Astrocyte (in vitro differentiated cells and primary cell): Measurements from ENCODE around the gene STX3. TPM values are rescaled to one million over a fixed set of nuclear protein-coding genes. Genes with fewer than 3 reads are reported as not detected.

Experiments used
- DNase-seq: peaks from one replicate; pipeline ENCODE4 v3.0.0-alpha.2; 2010; ENCODE audit warnings: low read depth
- FAIRE-seq: peaks from 2 replicates; lab custom pipeline; 2011; peaks lifted over from hg19 to GRCh38; lab: Jason Lieb, UNC
- H2AFZ ChIP-seq: 2 replicates; pipeline ENCODE4 v1.6.0; 2012; ENCODE audit warnings: low read depth, low read length, inconsistent platforms
- H3K27ac ChIP-seq: 2 replicates; pipeline ENCODE4 v1.5.1; 2011; ENCODE audit warnings: low read depth, low read length, inconsistent platforms
- H3K27me3 ChIP-seq: 2 replicates; pipeline ENCODE4 v1.6.0; 2011; ENCODE audit warnings: low read length, inconsistent platforms; ENCODE audit not compliant: insufficient read depth
- H3K36me3 ChIP-seq: 2 replicates; pipeline ENCODE4 v1.5.1; 2011; ENCODE audit warnings: low read length, inconsistent platforms; ENCODE audit not compliant: insufficient read depth
- H3K4me1 ChIP-seq: 2 replicates; pipeline ENCODE4 v1.5.1; 2011; ENCODE audit warnings: low read length, inconsistent platforms; ENCODE audit not compliant: insufficient read depth
- H3K4me2 ChIP-seq: 2 replicates; pipeline ENCODE4 v1.6.0; 2012; ENCODE audit warnings: low read length, inconsistent platforms
- H3K4me3 ChIP-seq: 2 replicates; pipeline ENCODE4 v1.5.1; 2011; ENCODE audit warnings: low read depth, mild to moderate bottlenecking, low read length, inconsistent platforms; ENCODE audit not compliant: insufficient read depth
- H3K79me2 ChIP-seq: 2 replicates; pipeline ENCODE4 v1.6.0; 2012; ENCODE audit warnings: mild to moderate bottlenecking, low read length, inconsistent platforms; ENCODE audit not compliant: insufficient read depth
- H3K9ac ChIP-seq: 2 replicates; pipeline ENCODE4 v1.6.0; 2012; ENCODE audit warnings: mild to moderate bottlenecking, low read length, inconsistent platforms
- H3K9me3 ChIP-seq: 2 replicates; pipeline ENCODE4 v1.5.1; 2012; ENCODE audit warnings: low read depth, mild to moderate bottlenecking, low read length, inconsistent platforms; ENCODE audit not compliant: insufficient read depth
- H4K20me1 ChIP-seq: 2 replicates; pipeline ENCODE4 v1.6.0; 2012; ENCODE audit warnings: low read length, inconsistent platforms; ENCODE audit not compliant: insufficient read depth
- H3K27ac Mint-ChIP-seq: one replicate; pipeline ENCODE4 v1.8.0; 2021; ENCODE audit warnings: mild to moderate bottlenecking, mixed read lengths; ENCODE audit not compliant: unreplicated experiment
- H3K27me3 Mint-ChIP-seq: one replicate; pipeline ENCODE4 v1.8.0; 2021; ENCODE audit warnings: low read depth, mixed read lengths; ENCODE audit not compliant: unreplicated experiment
- H3K36me3 Mint-ChIP-seq: one replicate; pipeline ENCODE4 v1.8.0; 2021; ENCODE audit warnings: low read depth, mixed read lengths; ENCODE audit not compliant: unreplicated experiment
- H3K4me1 Mint-ChIP-seq: one replicate; pipeline ENCODE4 v1.8.0; 2021; ENCODE audit warnings: low read depth, mixed read lengths; ENCODE audit not compliant: unreplicated experiment
- H3K4me3 Mint-ChIP-seq: one replicate; pipeline ENCODE4 v1.8.0; 2021; ENCODE audit warnings: mild to moderate bottlenecking, moderate library complexity, mixed read lengths; ENCODE audit not compliant: unreplicated experiment
- H3K9me3 Mint-ChIP-seq: one replicate; pipeline ENCODE4 v1.8.0; 2021; ENCODE audit warnings: mild to moderate bottlenecking, mixed read lengths; ENCODE audit not compliant: unreplicated experiment
- EZH2 ChIP-seq: IDR thresholded peaks from 2 replicates; pipeline ENCODE4 v1.6.1; 2012; ENCODE audit warnings: mild to moderate bottlenecking, low read length, inconsistent platforms; ENCODE audit not compliant: insufficient read depth
- total RNA-seq: library from RNA; stranded (reverse); gene quantifications from 2 replicates; pipeline ENCODE4 v1.2.1, GENCODE V29; 2021
- TF ChIP-seq, protein P1 (sequence below): IDR thresholded peaks from 2 replicates; pipeline ENCODE4 v1.5.1; 2011; ENCODE audit warnings: low read depth, mild to moderate bottlenecking, inconsistent platforms, low read length, moderate library complexity; ENCODE audit not compliant: insufficient read depth

STX3 gene
- total RNA-seq, 1 donor from 2014 or later = 61.2 TPM

- H3K4me2 ChIP-seq = no peak within 1 kb of the TSS
- no peak within 1 kb of the TSS for H3K27ac Mint-ChIP-seq
- H4K20me1 ChIP-seq = no peaks in the 10 kb centered on the region
- H3K4me3 Mint-ChIP-seq = no peak within 1 kb of the TSS
- no peaks in the 10 kb centered on the region for H3K9me3 Mint-ChIP-seq
- DNase-seq (no peak), FAIRE-seq (no peak)
- TF ChIP-seq EZH2 = no peak
- TF ChIP-seq, protein P1, sequence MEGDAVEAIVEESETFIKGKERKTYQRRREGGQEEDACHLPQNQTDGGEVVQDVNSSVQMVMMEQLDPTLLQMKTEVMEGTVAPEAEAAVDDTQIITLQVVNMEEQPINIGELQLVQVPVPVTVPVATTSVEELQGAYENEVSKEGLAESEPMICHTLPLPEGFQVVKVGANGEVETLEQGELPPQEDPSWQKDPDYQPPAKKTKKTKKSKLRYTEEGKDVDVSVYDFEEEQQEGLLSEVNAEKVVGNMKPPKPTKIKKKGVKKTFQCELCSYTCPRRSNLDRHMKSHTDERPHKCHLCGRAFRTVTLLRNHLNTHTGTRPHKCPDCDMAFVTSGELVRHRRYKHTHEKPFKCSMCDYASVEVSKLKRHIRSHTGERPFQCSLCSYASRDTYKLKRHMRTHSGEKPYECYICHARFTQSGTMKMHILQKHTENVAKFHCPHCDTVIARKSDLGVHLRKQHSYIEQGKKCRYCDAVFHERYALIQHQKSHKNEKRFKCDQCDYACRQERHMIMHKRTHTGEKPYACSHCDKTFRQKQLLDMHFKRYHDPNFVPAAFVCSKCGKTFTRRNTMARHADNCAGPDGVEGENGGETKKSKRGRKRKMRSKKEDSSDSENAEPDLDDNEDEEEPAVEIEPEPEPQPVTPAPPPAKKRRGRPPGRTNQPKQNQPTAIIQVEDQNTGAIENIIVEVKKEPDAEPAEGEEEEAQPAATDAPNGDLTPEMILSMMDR = no peak
- H2AFZ ChIP-seq = no peak within 1 kb of the TSS
- no peaks in the 10 kb centered on the region for H3K4me1 ChIP-seq
- no peak within 1 kb of the TSS for H3K9ac ChIP-seq
- H3K36me3 ChIP-seq = no peaks in the 10 kb centered on the region
- peaks cover 12% of the 10 kb centered on the region for H3K4me1 Mint-ChIP-seq
- peaks cover 6% of the 10 kb centered on the region for H3K27me3 Mint-ChIP-seq
- no peak within 1 kb of the TSS for H3K4me3 ChIP-seq
- H3K79me2 ChIP-seq = no peaks in the 10 kb centered on the region
- no peaks in the 10 kb centered on the region for H3K9me3 ChIP-seq
- H3K27me3 ChIP-seq = peaks cover 5% of the 10 kb centered on the region
- H3K27ac ChIP-seq = no peak within 1 kb of the TSS
- H3K36me3 Mint-ChIP-seq = no peaks in the 10 kb centered on the region
Observed at GRCh38 chr11:59713745-59714144, 41.4 kb upstream of the STX3 start, which contains the start of gene OR10V1. Gene OR10V1 (minus strand): TSS chr11:59713845. CDS start chr11:59713845, 0 bp downstream.

DNA sequence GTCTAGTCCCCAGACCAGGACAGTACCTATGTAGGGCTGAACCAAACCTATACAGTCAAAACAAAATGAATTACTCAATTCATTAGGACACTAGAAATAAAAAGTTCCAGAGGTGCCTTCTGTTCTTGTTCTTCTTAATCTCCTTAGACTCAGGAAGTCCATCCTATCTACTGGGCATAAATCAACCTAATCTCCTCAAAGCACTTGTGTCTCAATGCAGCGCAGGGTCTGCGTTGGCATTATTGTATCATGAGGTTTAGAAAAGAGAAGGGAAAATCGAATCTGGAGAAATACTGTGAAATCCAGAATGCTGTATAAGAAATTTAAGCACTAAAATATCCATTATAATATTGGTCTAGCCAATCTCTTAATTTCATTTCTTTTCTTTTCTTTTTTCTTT is 39.1 kb upstream of the STX3 start:
- FAIRE-seq = no peak
- Histone ChIP-seq H3K27ac (no peak overlapping the region), H3K4me2 (no peak overlapping the region), H3K9me3 (no peaks in the 10 kb centered on the region), H3K4me1 (no peaks in the 10 kb centered on the region), H2AFZ (no peak overlapping the region), H3K36me3 (no peaks in the 10 kb centered on the region), H3K79me2 (no peaks in the 10 kb centered on the region), H3K4me3 (no peak overlapping the region), H4K20me1 (no peaks in the 10 kb centered on the region), H3K27me3 (peaks cover 5% of the 10 kb centered on the region), H3K9ac (no peak overlapping the region)
- Mint-ChIP-seq H3K9me3 (no peaks in the 10 kb centered on the region), H3K27me3 (peaks cover 6% of the 10 kb centered on the region), H3K27ac (no peak overlapping the region), H3K36me3 (no peaks in the 10 kb centered on the region), H3K4me1 (no peaks in the 10 kb centered on the region), H3K4me3 (no peak overlapping the region)
- TF ChIP-seq, protein P1 = no peak
- no peak for TF ChIP-seq EZH2
- DNase-seq = no peak

DNA sequence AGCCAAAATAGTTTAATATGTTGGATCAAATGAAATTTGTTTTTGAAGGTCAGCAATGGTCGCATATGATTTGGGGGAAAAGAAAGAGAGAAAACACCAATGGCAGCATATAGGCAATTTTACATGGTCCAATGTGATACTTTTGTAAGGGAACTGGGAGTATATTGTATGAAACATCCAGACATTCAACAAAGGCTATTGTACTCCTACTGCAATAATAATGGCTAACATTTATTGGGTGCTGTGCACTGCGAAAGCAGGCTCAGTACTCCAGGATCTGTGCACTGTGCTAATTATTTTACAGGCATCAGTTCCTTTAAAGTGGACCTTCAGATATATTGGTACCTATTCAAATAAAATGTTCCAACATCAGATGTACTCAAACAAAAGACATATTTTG is 35.6 kb upstream of the STX3 start:
- Histone ChIP-seq H3K4me3 (no peak overlapping the region), H3K9me3 (no peaks in the 10 kb centered on the region), H3K27ac (no peak overlapping the region), H2AFZ (no peak overlapping the region), H4K20me1 (no peaks in the 10 kb centered on the region), H3K9ac (no peak overlapping the region), H3K4me2 (no peak overlapping the region), H3K36me3 (no peaks in the 10 kb centered on the region), H3K4me1 (no peaks in the 10 kb centered on the region), H3K27me3 (peaks cover 6% of the 10 kb centered on the region), H3K79me2 (no peaks in the 10 kb centered on the region)
- Mint-ChIP-seq H3K4me1 (no peaks in the 10 kb centered on the region), H3K9me3 (no peaks in the 10 kb centered on the region), H3K4me3 (no peak overlapping the region), H3K36me3 (no peaks in the 10 kb centered on the region), H3K27ac (no peak overlapping the region), H3K27me3 (peaks cover 5% of the 10 kb centered on the region)
- no peak for FAIRE-seq
- no peak for DNase-seq
- TF ChIP-seq EZH2 = no peak
- TF ChIP-seq, protein P1 = no peak
